Jurkat, Clone E6-1 (cell line): ENCODE data around the gene FMNL3.
A peak's percentile ranks its signal among the peaks of the same experiment; 100 is the strongest.
"Not testable (repeated sequence)": the region's sequence is repeated elsewhere in the genome, so short reads cannot be mapped to it uniquely, and the experiment has no call there.

Experiments
- DNase-seq: peaks from one replicate; pipeline ENCODE4 v3.0.0-alpha.2; 2011; ENCODE audit warnings: low read depth, low spot score
- H3K4me3 ChIP-seq: 2 replicates; pipeline ENCODE4 v1.5.1; 2011; ENCODE audit warnings: mild to moderate bottlenecking, low read length, control low read depth, moderate library complexity

The FMNL3 gene

GRCh38 chr12:49619286-49619685, 87.9 kb downstream of the FMNL3 start:
- no peak overlapping the region for H3K4me3 ChIP-seq
- no peak for DNase-seq

DNA sequence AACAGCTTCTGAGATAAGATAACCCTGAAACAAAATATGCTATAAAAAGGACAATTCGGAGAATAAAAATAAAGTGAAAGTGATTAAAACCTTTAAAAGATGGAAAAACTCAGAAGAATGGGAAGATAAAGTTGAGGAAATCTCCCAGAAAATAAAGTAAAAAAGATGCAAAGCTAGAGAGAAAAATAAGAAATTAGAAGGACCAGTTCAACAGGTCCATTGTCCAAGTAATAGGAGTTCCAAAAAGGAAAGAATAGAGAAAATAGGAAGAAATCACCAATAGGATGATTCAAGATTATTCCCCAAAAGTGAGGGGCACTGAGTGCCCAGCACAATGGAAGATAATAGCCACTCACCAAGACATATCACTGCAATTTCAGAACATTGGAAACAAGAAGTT, 88.6 kb downstream of the FMNL3 start:
- no peak overlapping the region for H3K4me3 ChIP-seq
- no peak for DNase-seq

DNA sequence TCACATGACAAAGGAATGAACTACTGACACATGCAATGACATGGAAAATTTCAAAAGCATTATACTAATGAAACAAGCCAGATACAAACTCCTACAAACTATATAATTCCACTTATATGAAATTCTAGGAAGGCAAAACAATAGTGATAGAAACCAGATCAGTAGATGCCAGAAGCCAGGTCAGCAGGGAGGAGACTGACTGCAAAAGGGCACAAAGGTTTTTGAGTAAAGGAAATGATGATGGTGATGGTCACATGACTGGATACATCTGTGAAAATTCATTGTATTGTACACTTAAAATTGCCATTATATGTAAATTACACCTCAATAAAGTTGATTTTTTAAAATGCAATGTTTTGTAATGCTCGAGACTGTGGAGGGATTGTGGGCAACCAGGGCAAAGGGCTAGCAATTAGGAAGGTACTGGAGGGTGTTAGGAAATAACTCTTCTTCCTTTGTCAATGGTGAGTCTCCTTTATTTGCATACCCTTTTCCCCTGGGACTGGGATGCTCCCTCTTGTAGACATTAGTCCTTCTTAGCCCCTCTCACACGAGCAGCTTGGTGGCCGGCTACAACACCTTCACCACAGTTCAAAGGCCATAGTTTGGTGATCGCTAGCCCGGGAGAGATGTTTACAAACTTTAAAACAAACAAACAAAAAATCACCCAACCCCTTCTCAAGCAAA, 90.5 kb downstream of the FMNL3 start:
- no peak for DNase-seq
- no peak overlapping the region for H3K4me3 ChIP-seq

GRCh38 chr12:49615725-49616124, 91.5 kb downstream of the FMNL3 start:
- no peak for DNase-seq
- H3K4me3 ChIP-seq: no peak overlapping the region

- no peak overlapping the region for H3K4me3 ChIP-seq
- DNase-seq: no peak
These were observed 95.0 kb downstream of the FMNL3 start for GRCh38 chr12:49612210-49612609.

GRCh38 chr12:49610785-49611184, 96.4 kb downstream of the FMNL3 start:
- H3K4me3 ChIP-seq: not testable (repeated sequence)

GRCh38 chr12:49609875-49610154, 97.4 kb downstream of the FMNL3 start:
- no peak for DNase-seq

More at GRCh38 chr12:49610785-49611184, 96.4 kb downstream of the FMNL3 start:
- not testable (repeated sequence) for DNase-seq

DNA sequence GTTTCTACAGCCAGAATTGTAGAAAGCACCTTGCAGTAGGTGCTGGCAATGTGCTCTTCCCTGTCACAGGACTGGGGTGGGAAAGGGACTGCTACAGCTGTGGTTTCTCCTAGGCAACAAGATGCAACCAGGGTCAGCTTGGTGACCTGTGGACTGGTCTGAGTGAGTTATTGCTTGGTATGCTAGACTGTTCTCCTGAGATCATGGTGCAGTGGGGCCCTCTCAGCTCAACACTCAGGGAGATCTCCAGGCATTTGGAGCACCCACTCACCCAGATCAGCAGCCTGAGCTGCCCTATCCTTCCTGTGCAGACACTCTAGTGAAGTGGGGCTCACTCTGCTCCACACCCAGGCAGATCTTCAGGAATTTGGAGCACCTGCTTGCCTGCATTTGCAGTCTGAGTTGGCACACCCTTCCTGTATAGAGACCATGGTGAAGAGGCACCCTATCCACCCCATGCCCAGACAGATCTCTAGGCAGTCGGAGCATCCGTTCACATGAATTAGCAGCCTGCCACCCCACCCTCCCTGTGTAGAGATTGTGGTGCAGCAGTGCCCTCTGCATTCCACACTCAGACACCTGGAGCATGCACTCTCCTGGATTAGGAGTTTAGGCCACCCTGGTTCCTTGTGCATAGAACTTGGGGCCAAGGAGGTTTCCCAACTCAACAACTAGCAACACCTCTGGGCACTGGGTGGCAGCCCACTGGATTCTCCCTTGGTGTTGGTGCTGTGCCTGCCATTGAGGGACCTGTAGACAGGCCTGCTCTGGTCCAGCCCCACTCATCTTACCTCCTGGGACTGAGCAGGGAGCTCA, 97.9 kb downstream of the FMNL3 start:
- H3K4me3 ChIP-seq: no peak overlapping the region
- DNase-seq: no peak

More at GRCh38 chr12:49609875-49610154, 97.4 kb downstream of the FMNL3 start:
- H3K4me3 ChIP-seq: no peak overlapping the region

- H3K4me3 ChIP-seq, DNase-seq: not testable (repeated sequence)
These were observed 101.7 kb downstream of the FMNL3 start, which contains the start of gene FAM186B for GRCh38 chr12:49605539-49605938. Gene FAM186B (minus strand): TSS chr12:49605639. CDS start chr12:49605477, 162 bp downstream.

- no peak overlapping the region for H3K4me3 ChIP-seq
- peak; percentile 14 for DNase-seq
These were observed 102.3 kb downstream of the FMNL3 start for GRCh38 chr12:49604856-49605255.

GRCh38 chr12:49603721-49604120, 103.5 kb downstream of the FMNL3 start:
- no peak for DNase-seq
- no peak overlapping the region for H3K4me3 ChIP-seq

DNA sequence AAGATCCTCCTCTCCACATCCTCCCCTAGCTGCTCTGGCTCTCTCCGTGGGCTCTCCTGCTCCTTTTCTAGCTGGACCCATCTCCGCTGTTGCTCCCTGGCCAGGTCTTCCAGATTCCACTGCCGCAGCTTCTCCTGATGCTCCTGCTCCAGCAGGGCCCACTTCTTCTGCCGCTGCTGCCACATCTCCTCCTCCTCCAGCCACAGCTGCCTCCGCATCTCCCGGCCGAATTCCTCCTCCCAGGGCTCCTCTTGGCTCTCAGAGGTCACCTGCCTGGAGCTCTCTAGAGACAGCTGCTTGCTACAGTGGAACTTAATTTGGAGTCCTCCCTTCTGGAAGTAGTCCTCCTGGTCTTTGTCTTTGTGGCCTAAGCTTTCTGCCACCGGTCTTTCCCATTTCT, 107.2 kb downstream of the FMNL3 start:
- no peak overlapping the region for H3K4me3 ChIP-seq
- DNase-seq: no peak

DNA sequence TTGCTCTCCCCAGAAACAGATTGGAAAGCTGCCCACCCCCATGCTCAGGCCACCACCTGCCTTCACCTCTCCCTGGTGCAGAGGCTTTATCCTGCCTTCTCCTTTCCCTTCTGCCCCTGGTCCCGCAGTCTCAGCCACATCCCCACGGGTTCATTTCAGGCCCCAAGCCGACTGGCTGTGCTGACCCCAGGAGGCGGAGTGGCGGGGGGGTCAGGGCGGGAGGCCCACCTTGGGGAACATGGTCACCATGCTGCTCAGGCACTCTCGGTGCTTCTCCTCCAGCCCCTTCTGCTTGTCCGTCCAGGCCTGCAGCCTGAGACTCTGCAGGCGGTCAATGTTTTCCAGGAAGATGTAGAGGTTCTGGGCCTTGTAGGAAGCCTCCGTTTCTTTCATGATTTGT, 108.7 kb downstream of the FMNL3 start:
- H3K4me3 ChIP-seq: no peak overlapping the region
- DNase-seq: no peak

GRCh38 chr12:49588721-49589516, 118.3 kb downstream of the FMNL3 start:
- no peak for DNase-seq
- no peak overlapping the region for H3K4me3 ChIP-seq

GRCh38 chr12:49588281-49588680, 118.9 kb downstream of the FMNL3 start:
- H3K4me3 ChIP-seq: no peak overlapping the region
- no peak for DNase-seq

DNA sequence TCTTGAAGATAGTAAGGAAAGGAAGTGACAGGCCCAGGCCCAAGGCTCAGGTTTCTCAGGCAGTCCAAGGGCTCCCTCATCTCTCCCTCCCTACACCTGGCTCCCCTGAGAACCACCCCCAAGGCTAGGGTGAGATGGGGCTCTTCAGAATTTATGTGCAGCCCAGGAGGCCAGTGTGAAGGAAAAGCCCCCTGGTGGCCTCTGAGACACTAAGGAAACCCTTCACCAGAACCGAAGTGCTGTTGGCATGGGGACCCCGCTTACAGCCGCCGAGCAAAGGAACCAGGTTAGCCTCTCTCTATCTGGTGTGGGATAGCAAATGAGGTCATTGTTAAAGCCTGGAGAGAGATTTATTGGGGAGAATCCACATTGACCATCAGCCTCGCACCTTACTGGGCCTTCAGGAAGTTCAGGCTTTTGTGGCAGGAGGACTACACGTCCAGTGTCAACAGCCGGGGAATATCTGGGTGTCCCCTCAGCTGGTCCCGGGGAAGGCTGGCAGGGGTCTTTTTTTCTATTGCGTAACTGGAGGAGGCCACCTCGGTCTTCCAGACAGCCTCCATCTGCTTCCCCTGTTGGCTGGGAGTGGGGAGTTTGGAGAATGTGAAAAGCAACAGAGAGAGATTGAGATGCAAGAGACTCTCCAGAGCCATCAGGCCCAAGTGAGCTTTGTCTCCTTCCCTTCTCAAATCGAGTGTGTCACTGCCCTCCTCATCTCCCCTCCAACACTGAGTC, 119.9 kb downstream of the FMNL3 start:
- no peak overlapping the region for H3K4me3 ChIP-seq
- DNase-seq: no peak
